ENCODE measurements around the gene CRY1.
A peak's percentile ranks its signal among the peaks of the same experiment; 100 is the strongest.
"Not testable (repeated sequence)": the region's sequence is repeated elsewhere in the genome, so short reads cannot be mapped to it uniquely, and the experiment has no call there.

Gene CRY1

GRCh38 chr12:107058190-107058589 is 35.2 kb downstream of the CRY1 start:
- no peak for DNase-seq

DNA sequence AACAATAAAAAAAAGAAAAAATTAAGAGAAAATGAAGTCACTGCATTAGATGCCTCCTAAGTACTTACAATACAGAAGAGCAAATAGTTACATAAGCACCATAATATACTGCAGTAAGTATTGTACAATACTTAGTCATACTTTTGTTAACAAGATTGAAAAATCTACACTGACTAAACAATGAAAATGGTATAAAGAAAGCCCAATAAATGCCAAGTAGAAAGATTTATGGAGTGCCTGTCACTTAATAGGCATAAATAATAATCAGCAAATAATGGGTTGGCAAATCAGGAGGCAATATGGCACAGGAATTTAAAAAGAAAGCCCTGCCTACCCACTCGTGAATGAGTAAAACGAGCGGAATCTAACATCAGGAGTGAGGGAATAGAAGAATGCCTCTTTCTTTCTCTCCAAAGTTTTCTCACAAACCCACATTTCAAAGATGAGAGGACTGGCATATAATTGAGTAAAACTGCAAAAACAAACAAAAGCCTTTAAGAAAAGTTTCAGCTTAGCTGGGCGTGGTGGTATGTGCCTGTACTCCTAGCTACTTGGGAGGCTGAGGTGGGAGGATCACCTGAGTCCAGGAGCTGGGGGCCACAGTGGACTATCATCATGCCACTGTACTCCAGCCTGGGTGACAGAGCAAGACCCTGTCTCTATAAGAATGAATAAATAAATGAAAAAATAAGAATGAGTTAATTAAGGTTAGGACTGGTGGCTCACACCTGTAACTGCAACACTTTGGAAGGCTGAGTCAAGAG is 36.1 kb downstream of the CRY1 start:
- no peak for DNase-seq

DNA sequence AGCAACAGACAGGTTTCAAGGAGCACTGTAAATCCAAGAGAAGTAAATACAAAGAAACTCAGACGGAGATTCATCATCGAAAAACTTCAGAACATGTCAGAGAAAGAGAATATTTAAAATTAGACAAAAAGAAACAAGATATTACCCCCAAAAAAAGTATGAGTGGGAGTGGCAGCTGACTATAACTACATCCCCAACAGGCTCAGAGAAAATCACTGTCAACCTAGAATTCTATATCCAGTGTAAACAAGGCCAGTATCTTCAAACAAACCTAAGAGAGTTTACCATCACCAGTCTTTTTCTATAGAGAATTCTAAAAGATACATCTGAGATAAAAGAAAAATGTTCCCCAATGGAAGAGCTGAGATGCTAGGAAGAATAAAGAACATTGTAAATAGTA is 39.6 kb downstream of the CRY1 start:
- DNase-seq: no peak

- no peak for DNase-seq
These were observed 48.2 kb downstream of the CRY1 start for GRCh38 chr12:107045186-107045585.

DNA sequence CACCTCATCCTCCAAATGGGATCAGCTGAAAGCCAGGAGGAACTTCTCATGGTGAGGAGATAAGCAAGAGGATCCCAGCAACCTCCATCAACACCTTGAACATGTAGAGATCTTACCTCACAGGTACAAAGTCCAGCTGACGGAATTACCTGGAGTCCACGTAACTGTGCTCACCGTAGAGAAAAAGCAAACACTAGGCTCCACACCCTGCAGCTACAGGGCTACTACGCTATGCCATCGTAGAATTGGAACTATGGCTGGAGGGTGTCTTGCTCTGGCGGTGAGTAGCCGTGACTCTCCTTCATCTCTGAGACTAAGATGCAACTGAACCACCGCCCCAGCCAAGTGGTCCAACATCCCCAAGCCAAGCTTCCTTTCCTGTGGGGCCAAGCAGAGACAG is 50.5 kb downstream of the CRY1 start:
- no peak for DNase-seq

- DNase-seq: no peak
These were observed 57.6 kb downstream of the CRY1 start for GRCh38 chr12:107035733-107036132.

DNA sequence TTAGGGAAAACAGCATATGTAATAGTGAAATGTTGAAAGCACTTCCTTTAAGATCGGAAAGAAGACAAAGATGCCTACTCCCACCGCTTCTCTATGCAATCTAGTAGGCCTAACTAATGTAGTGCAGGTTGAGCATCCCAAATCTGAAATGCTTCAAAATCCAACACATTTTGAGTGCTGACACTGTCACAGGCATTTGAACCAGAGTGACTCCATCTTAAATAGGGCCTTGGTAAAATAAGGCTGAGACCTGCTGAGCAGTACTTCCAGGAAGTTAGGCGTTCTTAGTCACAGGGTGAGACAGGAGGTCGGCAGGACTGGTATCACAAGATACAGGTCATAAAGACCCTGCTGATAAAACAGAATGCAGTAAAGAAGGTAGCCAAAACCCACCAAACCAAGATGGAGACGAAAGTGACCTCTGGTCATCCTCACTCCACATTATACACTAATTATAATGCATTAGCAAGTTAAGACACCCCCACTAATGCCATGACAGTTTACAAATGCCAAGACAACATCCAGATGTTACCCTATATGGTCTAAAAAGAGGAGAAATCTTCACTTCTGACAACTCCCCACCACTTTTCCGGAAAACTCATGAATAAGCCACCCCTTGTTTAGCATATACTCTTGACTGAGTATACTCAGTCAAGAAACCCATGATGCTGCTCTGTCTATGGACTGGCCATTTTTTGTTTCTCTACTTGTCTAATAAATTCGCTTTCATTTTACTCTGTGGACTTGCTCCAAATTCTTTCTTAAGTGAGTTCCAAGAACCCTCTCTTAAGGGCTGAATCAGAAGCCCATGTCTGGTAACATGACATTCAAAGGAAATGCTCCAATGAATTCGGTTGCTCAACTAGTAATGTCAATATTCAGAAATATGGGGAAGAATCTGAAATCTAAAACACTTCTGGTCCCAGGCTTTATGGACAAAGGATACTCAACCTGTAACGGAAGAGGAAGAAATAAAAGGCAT is 59.3 kb downstream of the CRY1 start:
- no peak for DNase-seq

DNA sequence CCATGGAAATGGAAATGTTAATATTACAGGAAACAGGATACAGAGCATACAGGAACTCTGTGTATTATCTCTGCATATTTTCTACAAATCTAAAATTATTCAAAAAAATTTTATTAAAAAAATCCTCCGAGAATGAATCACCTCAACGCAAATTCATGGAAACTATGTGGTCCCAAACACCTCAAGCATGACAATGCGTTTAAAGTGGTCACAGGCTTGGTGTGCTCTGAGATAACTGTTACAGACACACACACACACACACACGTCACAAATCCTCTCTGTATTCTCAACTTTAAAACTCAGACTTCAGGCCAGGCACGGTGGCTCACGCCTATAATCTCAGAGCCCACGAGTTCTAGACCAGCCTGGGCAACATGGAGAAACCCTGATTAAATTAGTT is 61.1 kb downstream of the CRY1 start:
- no peak for DNase-seq

DNA sequence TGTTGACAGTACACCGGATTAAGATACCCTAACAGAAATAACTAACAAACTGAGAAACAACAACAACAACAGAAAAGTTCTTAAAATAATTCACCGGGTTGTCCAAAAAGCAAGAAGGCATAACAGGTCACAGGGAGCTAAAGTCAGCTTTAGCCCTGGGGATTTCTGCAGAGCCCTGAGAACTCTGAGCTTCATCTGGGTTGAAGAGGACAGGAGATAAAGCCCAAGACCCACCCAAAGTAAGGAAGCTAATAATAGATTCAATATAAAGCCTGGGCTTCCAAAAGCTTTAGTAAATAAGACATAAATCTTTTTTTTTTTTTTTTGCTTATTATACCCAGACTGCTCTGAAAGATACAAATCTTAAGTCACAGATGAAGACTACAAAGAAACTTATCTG is 62.3 kb downstream of the CRY1 start:
- no peak for DNase-seq

DNA sequence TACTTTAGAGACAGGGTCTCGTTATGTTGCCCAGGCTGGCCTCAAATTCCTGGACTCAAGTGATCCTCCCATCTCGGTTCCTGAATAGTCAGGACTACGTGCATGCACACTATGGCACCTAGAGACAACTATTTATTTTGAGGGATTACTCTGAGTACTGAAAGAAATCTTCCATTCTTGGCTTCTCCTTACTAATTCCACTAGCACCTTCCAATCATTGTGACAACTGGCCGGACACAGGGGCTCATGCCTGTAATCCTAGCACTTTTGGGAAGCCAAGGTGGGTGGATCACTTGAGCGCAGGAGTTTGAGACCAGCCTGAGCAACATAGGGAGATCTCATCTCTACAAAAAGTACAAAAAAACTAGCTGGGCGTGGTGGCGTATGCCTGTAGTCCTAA is 64.3 kb downstream of the CRY1 start:
- peak; percentile 43 for DNase-seq

DNA sequence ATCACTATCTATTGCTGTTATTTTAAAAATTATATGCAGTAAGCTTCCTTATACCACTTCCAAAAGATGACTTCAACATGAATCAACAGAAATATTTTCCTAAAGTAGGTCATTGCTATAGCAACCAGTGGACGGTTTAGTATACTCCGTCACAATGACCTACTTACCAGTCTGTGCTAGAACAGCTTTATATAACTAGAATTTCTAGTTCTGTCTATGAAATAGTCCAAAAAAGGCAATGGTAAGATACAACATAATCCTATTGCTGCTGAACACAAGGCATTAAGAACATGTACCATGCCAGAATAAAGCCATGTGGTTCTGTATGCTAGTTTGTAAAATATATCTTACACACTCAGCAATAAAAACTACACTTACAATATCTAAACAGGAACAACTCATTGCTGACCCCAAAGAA is 65.7 kb downstream of the CRY1 start:
- DNase-seq: no peak

- DNase-seq: no peak
These were observed 66.3 kb downstream of the CRY1 start for GRCh38 chr12:107026806-107027635.

- not testable (repeated sequence) for DNase-seq
These were observed 67.0 kb downstream of the CRY1 start for GRCh38 chr12:107026356-107026755.

DNA sequence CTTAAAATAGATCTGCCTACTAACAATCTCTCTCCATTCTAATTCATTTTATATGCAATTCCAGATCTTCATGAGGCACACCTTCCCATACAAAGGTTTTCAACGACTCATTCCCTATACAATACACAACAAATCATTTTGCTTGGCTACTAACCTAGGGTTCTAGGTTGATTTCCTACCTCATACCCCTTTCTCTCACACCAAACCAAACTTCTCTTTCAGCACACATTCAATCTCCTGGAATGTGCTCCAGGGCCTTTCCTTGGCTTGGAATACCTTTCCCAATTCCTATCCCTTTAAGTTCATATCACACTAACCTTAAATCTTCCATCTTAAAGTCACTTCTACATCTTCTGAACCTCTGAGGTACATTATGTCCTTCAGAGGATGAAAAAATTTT is 67.7 kb downstream of the CRY1 start:
- no peak for DNase-seq

- DNase-seq: no peak
These were observed 73.8 kb downstream of the CRY1 start for GRCh38 chr12:107019546-107019945.

DNA sequence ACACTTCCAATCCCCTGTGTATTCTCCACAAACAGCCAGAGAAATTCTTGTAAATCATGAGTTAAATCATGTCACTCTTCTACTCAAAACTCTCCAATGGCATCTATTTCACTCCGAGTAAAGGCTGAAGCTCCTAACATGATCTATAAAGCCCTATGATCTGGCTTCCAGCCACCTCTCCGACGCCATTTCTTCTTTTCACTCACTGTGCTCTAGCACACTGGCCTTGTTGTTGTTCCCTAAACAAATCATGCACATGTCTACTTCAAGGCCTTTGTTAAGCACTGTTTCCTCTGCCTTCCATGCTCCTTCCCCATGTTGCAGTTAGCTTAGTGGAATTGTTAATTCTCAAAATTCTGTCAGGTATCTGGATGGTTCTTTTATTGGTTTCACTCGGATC is 76.3 kb downstream of the CRY1 start:
- DNase-seq: no peak

GRCh38 chr12:107014055-107014454 is 79.3 kb downstream of the CRY1 start:
- DNase-seq: no peak

GRCh38 chr12:107012736-107013425 is 80.5 kb downstream of the CRY1 start:
- no peak for DNase-seq

GRCh38 chr12:107011519-107011918 is 81.8 kb downstream of the CRY1 start:
- no peak for DNase-seq

DNA sequence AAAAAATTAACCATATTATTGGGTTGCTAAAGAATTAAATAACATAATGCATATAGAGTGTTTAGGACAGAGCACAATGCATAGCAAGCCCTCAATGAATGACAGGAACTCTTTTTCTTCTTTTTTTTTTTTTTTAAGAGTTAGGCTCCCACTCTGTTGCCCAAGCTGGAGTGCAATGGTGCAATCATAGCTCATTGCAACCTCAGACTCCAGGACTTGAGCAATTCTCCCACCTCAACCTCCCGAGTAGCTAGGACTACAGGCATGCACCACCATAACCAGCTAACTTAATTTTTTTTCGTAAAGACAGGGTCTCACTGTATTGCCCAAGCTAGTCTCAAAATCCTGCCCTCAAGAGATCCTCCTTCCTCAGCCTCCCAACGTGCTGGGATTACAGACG is 85.9 kb downstream of the CRY1 start:
- no peak for DNase-seq

GRCh38 chr12:107002665-107003064 is 90.7 kb downstream of the CRY1 start:
- DNase-seq: not testable (repeated sequence)

- no peak for DNase-seq
These were observed 93.9 kb downstream of the CRY1 start for GRCh38 chr12:106999446-106999845.

Data from right forelimb (tissue), 1 donor.